Measurements from ENCODE around the gene MYLK. TPM values are rescaled to one million over a fixed set of nuclear protein-coding genes. Genes with fewer than 3 reads are reported as not detected.
A peak's percentile ranks its signal among the peaks of the same experiment; 100 is the strongest.

MYLK gene
- total RNA-seq, 1 experiment from 2014 or later: 23.0 TPM

DNA sequence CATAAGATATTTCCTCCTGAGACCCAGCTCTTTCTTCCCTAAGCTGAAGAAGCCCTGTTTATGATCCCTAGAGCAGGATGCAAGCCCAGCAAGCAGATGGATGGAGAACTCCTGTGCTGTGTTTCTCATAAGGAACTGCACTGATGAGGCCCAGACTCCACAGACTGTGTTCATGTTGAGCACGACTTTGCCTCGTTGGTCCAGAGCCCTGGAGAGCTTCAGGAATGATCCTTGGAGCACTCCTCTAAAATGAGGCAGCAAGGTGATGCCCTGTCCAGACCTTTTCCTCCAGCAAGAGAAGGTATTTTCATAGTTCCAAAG lies 83.8 kb downstream of the MYLK start:
- Histone ChIP-seq H3K27me3 (replicated peaks; ENCODE audit: control insufficient read depth, insufficient read depth, low read length) (no peaks in the 10 kb centered on the region), H3K4me3 (ENCODE audit: low read depth, low read length) (peak overlapping the region; percentile 46; the same call in 1 of the 2 replicates), H3K9me3 (no peaks in the 10 kb centered on the region; the same call in 1 of the 2 replicates), H3K4me1 (peaks cover 22% of the 10 kb centered on the region), H3K36me3 (ENCODE audit: control insufficient read depth, insufficient read depth, low read length) (no peaks in the 10 kb centered on the region; the same call in 1 of the 2 replicates)
- TF ChIP-seq, protein P1, sequence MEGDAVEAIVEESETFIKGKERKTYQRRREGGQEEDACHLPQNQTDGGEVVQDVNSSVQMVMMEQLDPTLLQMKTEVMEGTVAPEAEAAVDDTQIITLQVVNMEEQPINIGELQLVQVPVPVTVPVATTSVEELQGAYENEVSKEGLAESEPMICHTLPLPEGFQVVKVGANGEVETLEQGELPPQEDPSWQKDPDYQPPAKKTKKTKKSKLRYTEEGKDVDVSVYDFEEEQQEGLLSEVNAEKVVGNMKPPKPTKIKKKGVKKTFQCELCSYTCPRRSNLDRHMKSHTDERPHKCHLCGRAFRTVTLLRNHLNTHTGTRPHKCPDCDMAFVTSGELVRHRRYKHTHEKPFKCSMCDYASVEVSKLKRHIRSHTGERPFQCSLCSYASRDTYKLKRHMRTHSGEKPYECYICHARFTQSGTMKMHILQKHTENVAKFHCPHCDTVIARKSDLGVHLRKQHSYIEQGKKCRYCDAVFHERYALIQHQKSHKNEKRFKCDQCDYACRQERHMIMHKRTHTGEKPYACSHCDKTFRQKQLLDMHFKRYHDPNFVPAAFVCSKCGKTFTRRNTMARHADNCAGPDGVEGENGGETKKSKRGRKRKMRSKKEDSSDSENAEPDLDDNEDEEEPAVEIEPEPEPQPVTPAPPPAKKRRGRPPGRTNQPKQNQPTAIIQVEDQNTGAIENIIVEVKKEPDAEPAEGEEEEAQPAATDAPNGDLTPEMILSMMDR (IDR thresholded peaks at IDR 0.05; ENCODE audit: insufficient read depth in 1 of 2, low read depth in 1 of 2, low read length in 1 of 2, severe bottlenecking in 1 of 2, unreplicated experiment in 1 of 2): no peak
- no TSS peak for BruUV-seq (replicated peaks)
- no peak overlapping the region for H3K27ac Mint-ChIP-seq (ENCODE audit: unreplicated experiment)
- peak overlapping the region; percentile 73 for H3K4me3 Mint-ChIP-seq (ENCODE audit: unreplicated experiment)
- intact Hi-C loops (cut with micrococcal nuclease; ENCODE audit: unreplicated experiment): no loop called here
- no peaks in the 10 kb centered on the region for H3K36me3 Mint-ChIP-seq (ENCODE audit: insufficient read depth, unreplicated experiment)
- DNase-seq: no peak
- H3K9me3 Mint-ChIP-seq (ENCODE audit: unreplicated experiment): no peaks in the 10 kb centered on the region
- peaks cover 22% of the 10 kb centered on the region for H3K4me1 Mint-ChIP-seq (ENCODE audit: low read depth, unreplicated experiment)
- no peaks in the 10 kb centered on the region for H3K27me3 Mint-ChIP-seq (ENCODE audit: insufficient read depth, unreplicated experiment)
- POLR2A ChIA-PET: no interaction called here
- CTCF ChIA-PET: interaction anchor here (0.7 to 1.3 kb wide), 3 partner anchors 77 to 1042 kb away, joined by 3 to 5 read pairs (median 3); no protein-coding TSS in a partner anchor

DNA sequence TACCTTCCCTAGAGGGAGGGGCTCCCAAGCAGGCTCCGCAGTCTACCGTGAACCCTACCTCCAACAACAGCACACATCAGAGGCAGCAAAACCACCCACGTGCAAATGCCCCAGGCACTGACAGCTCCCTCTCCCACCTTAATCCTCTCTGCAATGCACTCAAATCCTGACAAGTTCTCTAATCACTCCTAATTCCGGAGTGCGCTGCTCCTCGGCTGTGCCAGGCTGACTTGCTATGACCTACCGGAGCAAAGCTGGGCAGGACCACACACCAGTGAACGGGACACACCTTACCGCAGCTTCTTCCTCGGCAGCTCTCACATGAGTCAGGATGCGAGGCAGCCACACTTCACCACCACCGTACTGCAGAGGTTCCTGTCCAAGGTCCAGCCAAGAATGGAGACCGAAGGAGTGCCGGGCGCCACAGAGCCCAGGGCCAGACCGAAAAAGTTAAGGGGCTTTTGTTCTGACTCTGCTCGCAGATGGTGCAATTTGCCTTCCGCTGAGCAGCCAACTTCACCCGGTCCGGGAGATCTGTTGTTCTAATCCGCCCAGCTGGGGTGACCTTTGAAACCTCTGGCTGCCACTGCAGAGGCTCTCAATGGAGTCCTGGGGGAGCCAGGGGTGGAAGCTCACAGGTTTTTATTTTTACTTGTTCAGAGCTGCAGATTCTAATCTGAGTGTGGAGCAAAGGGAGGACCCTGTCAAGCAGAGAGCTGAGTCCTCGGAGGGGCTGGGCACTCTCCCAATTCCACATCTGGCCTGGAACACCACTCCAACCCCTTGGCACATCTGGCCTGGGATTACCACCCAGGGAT lies 84.4 kb downstream of the MYLK start:
- no peaks in the 10 kb centered on the region for H3K9me3 Mint-ChIP-seq (ENCODE audit: unreplicated experiment)
- TF ChIP-seq, protein P1 (IDR thresholded peaks at IDR 0.05; ENCODE audit: insufficient read depth in 1 of 2, low read depth in 1 of 2, low read length in 1 of 2, severe bottlenecking in 1 of 2, unreplicated experiment in 1 of 2): no peak
- H3K4me3 Mint-ChIP-seq (ENCODE audit: unreplicated experiment): peak overlapping the region; percentile 73
- intact Hi-C loops (cut with micrococcal nuclease; ENCODE audit: unreplicated experiment): loop anchor here (2.0 kb wide), 1 partner anchor 77 kb away; no protein-coding TSS in a partner anchor
- H3K4me1 Mint-ChIP-seq (ENCODE audit: low read depth, unreplicated experiment): peaks cover 26% of the 10 kb centered on the region
- peak overlapping the region; percentile 46 for H3K4me3 ChIP-seq (ENCODE audit: low read depth, low read length)
- peak; percentile 52 to 55 for DNase-seq
- ChIA-PET POLR2A (no interaction called here), CTCF (interaction anchor here (0.7 to 1.3 kb wide), 3 partner anchors 76 to 1043 kb away, joined by 3 to 5 read pairs (median 3); no protein-coding TSS in a partner anchor)
- H3K4me1 ChIP-seq: peaks cover 26% of the 10 kb centered on the region
- H3K36me3 Mint-ChIP-seq (ENCODE audit: insufficient read depth, unreplicated experiment): no peaks in the 10 kb centered on the region
- H3K27ac Mint-ChIP-seq (ENCODE audit: unreplicated experiment): peak overlapping the region; percentile 53
- no peaks in the 10 kb centered on the region; the same call in 1 of the 2 replicates for H3K36me3 ChIP-seq (ENCODE audit: control insufficient read depth, insufficient read depth, low read length)
- no peaks in the 10 kb centered on the region for H3K27me3 Mint-ChIP-seq (ENCODE audit: insufficient read depth, unreplicated experiment)
- no peaks in the 10 kb centered on the region for H3K27me3 ChIP-seq (replicated peaks; ENCODE audit: control insufficient read depth, insufficient read depth, low read length)
- H3K9me3 ChIP-seq: no peaks in the 10 kb centered on the region; the same call in 1 of the 2 replicates
- BruUV-seq (replicated peaks): no TSS peak

DNA sequence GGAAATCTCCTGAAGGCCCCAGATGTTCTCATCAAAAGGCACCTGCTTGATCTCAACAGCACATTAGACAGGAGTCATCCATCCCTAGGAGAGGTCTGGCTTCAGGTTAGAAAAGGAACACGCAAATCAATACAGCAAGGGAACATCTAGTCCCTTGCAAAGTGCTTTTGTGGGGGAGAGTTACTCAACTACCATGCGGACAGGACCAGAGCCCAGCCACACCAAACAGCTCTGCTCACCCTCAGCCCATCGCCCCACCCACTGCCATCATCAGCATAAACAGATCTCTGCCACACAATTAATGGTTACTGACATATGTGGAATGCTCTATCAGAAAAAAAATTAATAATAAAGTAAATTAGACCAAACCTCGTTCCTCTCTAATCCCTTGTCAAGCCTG lies 85.6 kb downstream of the MYLK start:
- no peak overlapping the region for H3K4me3 ChIP-seq (ENCODE audit: low read depth, low read length)
- peak overlapping the region; percentile 73 for H3K4me3 Mint-ChIP-seq (ENCODE audit: unreplicated experiment)
- peaks cover 32% of the 10 kb centered on the region for H3K4me1 ChIP-seq
- DNase-seq: no peak
- no peaks in the 10 kb centered on the region; the same call in 1 of the 2 replicates for H3K9me3 ChIP-seq
- no peaks in the 10 kb centered on the region; the same call in 1 of the 2 replicates for H3K36me3 ChIP-seq (ENCODE audit: control insufficient read depth, insufficient read depth, low read length)
- POLR2A ChIA-PET: no interaction called here
- BruUV-seq (replicated peaks): no TSS peak
- TF ChIP-seq, protein P1 (IDR thresholded peaks at IDR 0.05; ENCODE audit: insufficient read depth in 1 of 2, low read depth in 1 of 2, low read length in 1 of 2, severe bottlenecking in 1 of 2, unreplicated experiment in 1 of 2): no peak
- no peaks in the 10 kb centered on the region for H3K9me3 Mint-ChIP-seq (ENCODE audit: unreplicated experiment)
- no peaks in the 10 kb centered on the region for H3K27me3 Mint-ChIP-seq (ENCODE audit: insufficient read depth, unreplicated experiment)
- H3K27me3 ChIP-seq (replicated peaks; ENCODE audit: control insufficient read depth, insufficient read depth, low read length): no peaks in the 10 kb centered on the region
- intact Hi-C loops (cut with micrococcal nuclease; ENCODE audit: unreplicated experiment): loop anchor here (2.0 kb wide), 1 partner anchor 78 kb away; no protein-coding TSS in a partner anchor
- H3K36me3 Mint-ChIP-seq (ENCODE audit: insufficient read depth, unreplicated experiment): no peaks in the 10 kb centered on the region
- H3K27ac Mint-ChIP-seq (ENCODE audit: unreplicated experiment): no peak overlapping the region
- peaks cover 26% of the 10 kb centered on the region for H3K4me1 Mint-ChIP-seq (ENCODE audit: low read depth, unreplicated experiment)
- CTCF ChIA-PET: no interaction called here

Measured in Caco-2 (cell line).